ENCODE measurements around the gene TSPAN9. TPM values are rescaled to one million over a fixed set of nuclear protein-coding genes. Genes with fewer than 3 reads are reported as not detected.

TSPAN9 gene
- total and polyA plus RNA-seq, 4 donors: 23.0 to 72.3 (median 33.9) TPM

DNA sequence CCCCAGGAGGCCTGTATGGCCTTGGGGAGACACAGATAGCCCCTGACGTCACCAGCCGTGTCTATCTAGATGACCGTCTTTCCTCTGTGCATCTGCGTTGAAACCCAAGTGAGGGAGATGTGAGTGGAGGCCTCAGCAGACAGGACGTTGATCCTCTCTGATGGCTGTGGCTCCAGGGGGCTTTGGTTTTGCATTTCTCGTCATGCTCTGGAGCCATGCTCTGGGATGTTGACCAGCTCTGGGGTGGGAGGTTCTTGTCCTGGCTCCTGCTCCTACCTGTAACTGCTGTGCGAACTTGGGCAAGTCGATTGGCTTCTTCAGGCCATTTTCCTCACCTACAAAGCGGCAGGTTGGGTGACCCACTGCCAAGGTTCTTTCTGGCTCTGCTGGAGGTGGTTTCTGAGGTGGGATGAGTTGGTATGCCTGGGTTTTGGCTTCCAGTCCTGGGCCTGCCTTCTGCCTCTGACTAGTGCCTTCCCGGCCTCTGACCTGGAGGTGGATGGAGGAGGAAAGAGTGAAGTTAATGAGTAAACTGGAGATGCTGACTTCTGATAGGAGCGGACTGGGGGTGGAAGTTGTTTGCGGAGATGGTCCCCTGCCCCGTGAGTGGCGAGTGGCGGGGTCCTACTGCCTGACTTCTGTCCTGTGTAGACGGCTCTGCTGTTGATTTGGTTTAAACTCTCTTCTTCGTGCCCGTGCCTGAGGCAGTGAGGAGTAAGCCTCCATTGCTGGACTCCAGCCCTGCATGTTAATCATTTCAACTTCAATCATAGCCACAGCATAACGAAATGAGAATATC lies 8.4 kb downstream of the TSPAN9 start:
- DNase-seq: no peak
- TF ChIP-seq, protein P1, sequence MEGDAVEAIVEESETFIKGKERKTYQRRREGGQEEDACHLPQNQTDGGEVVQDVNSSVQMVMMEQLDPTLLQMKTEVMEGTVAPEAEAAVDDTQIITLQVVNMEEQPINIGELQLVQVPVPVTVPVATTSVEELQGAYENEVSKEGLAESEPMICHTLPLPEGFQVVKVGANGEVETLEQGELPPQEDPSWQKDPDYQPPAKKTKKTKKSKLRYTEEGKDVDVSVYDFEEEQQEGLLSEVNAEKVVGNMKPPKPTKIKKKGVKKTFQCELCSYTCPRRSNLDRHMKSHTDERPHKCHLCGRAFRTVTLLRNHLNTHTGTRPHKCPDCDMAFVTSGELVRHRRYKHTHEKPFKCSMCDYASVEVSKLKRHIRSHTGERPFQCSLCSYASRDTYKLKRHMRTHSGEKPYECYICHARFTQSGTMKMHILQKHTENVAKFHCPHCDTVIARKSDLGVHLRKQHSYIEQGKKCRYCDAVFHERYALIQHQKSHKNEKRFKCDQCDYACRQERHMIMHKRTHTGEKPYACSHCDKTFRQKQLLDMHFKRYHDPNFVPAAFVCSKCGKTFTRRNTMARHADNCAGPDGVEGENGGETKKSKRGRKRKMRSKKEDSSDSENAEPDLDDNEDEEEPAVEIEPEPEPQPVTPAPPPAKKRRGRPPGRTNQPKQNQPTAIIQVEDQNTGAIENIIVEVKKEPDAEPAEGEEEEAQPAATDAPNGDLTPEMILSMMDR (IDR thresholded peaks at IDR 0.05; ENCODE audit: control extremely low read depth, extremely low read depth): no peak
- H3K4me1 ChIP-seq (ENCODE audit: control insufficient read depth in 5 of 5, insufficient read depth in 5 of 5, low read length in 5 of 5): peaks cover 4 to 35% (median 7%) of the 10 kb centered on the region in 5 donors
- no peaks in the 10 kb centered on the region for H3K27me3 ChIP-seq (ENCODE audit: control insufficient read depth in 3 of 3, insufficient read depth in 3 of 3, low read length in 2 of 3)
- H3K27ac ChIP-seq (ENCODE audit: low read depth in 1 of 2, low read length in 1 of 2): peak overlapping the region; percentile 17 to 73
- ATAC-seq (ENCODE audit: insufficient read depth, low FRiP score): no peak
- no peak overlapping the region for H3K4me3 ChIP-seq
- 68 to 76% methylated on average over 19 of the region's 19 CpGs for WGBS, 2 donors
- H3K9ac ChIP-seq (ENCODE audit: insufficient read depth in 1 of 2, low read length in 2 of 2): no peak overlapping the region
- no peaks in the 10 kb centered on the region for H3K9me3 ChIP-seq (ENCODE audit: control insufficient read depth in 4 of 4, insufficient read depth in 3 of 4, low read length in 3 of 4)
- H3K36me3 ChIP-seq (ENCODE audit: control insufficient read depth in 4 of 4, insufficient read depth in 4 of 4, low read length in 4 of 4): peaks cover 0 to 8% (median 4%) of the 10 kb centered on the region in 4 donors

DNA sequence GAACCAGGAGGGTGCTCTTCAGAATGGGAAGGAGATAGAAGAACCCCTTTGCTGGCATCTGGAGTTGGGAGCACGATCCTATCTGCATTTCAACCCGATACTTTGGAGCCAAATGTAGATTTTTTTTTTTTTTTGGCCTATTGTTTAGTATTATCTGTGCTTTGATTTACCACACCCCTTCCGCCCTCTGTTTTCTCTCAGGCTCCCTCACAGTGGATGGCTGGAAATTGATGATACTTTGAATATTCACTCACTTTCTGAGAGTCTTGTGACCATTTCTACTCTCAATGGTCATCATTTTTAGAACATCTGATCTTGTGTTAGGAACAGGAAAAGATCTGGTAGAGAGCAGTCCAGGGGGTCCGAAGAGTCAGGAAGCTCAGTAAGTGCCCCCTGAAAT lies 9.0 kb downstream of the TSPAN9 start:
- no peaks in the 10 kb centered on the region for H3K9me3 ChIP-seq (ENCODE audit: control insufficient read depth in 4 of 4, insufficient read depth in 3 of 4, low read length in 3 of 4)
- no peaks in the 10 kb centered on the region for H3K27me3 ChIP-seq (ENCODE audit: control insufficient read depth in 3 of 3, insufficient read depth in 3 of 3, low read length in 2 of 3)
- TF ChIP-seq, protein P1 (IDR thresholded peaks at IDR 0.05; ENCODE audit: control extremely low read depth, extremely low read depth): no peak
- no peak for ATAC-seq (ENCODE audit: insufficient read depth, low FRiP score)
- peak overlapping the region in 1 of 2 donors; percentile 73 for H3K27ac ChIP-seq (ENCODE audit: low read depth in 1 of 2, low read length in 1 of 2)
- no peak overlapping the region for H3K9ac ChIP-seq (ENCODE audit: insufficient read depth in 1 of 2, low read length in 2 of 2)
- peaks cover 0 to 13% (median 5%) of the 10 kb centered on the region in 4 donors for H3K36me3 ChIP-seq (ENCODE audit: control insufficient read depth in 4 of 4, insufficient read depth in 4 of 4, low read length in 4 of 4)
- WGBS, 2 donors: 67 to 76% methylated on average over 4 of the region's 4 CpGs
- H3K4me3 ChIP-seq: no peak overlapping the region
- peaks cover 3 to 30% (median 7%) of the 10 kb centered on the region in 5 donors for H3K4me1 ChIP-seq (ENCODE audit: control insufficient read depth in 5 of 5, insufficient read depth in 5 of 5, low read length in 5 of 5)
- no peak for DNase-seq

- Histone ChIP-seq H3K9ac (ENCODE audit: insufficient read depth in 1 of 2, low read length in 2 of 2) (no peak overlapping the region), H3K9me3 (ENCODE audit: control insufficient read depth in 4 of 4, insufficient read depth in 3 of 4, low read length in 3 of 4) (no peaks in the 10 kb centered on the region), H3K27me3 (ENCODE audit: control insufficient read depth in 3 of 3, insufficient read depth in 3 of 3, low read length in 2 of 3) (no peaks in the 10 kb centered on the region), H3K27ac (ENCODE audit: low read depth in 1 of 2, low read length in 1 of 2) (peak overlapping the region in 1 of 2 donors; percentile 13), H3K4me3 (no peak overlapping the region), H3K4me1 (ENCODE audit: control insufficient read depth in 5 of 5, insufficient read depth in 5 of 5, low read length in 5 of 5) (peaks cover 5 to 30% (median 7%) of the 10 kb centered on the region in 5 donors), H3K36me3 (ENCODE audit: control insufficient read depth in 4 of 4, insufficient read depth in 4 of 4, low read length in 4 of 4) (peaks cover 0 to 13% (median 5%) of the 10 kb centered on the region in 4 donors)
- TF ChIP-seq, protein P1 (IDR thresholded peaks at IDR 0.05; ENCODE audit: control extremely low read depth, extremely low read depth): no peak
- DNase-seq: no peak
- ATAC-seq (ENCODE audit: insufficient read depth, low FRiP score): no peak
- 88 to 91% methylated on average over 9 of the region's 9 CpGs for WGBS, 2 donors
Measured at GRCh38 chr12:3086729-3087323, 9.6 kb downstream of the TSPAN9 start.
